ENCODE results near the gene CHIC2.

Gene CHIC2

GRCh38 chr4:54082168-54082567, 17.8 kb upstream of the CHIC2 start:
- in situ Hi-C loops (cut with HindIII; ENCODE audit: low sequenced_read_pairs): no loop called here
- TF ChIP-seq CTCF (IDR thresholded peaks at IDR 0.05; ENCODE audit: low read depth, low read length): no peak
- no peak overlapping the region for H3K4me3 ChIP-seq (ENCODE audit: low read depth, low read length)
- DNase-seq (ENCODE audit: low read depth, low spot score): peak; percentile 96

GRCh38 chr4:54077812-54078211, 13.4 kb upstream of the CHIC2 start:
- in situ Hi-C loops (cut with HindIII; ENCODE audit: low sequenced_read_pairs): no loop called here
- no peak for DNase-seq (ENCODE audit: low read depth, low spot score)
- no peak for TF ChIP-seq CTCF (IDR thresholded peaks at IDR 0.05; ENCODE audit: low read depth, low read length)
- H3K4me3 ChIP-seq (ENCODE audit: low read depth, low read length): no peak overlapping the region

DNA sequence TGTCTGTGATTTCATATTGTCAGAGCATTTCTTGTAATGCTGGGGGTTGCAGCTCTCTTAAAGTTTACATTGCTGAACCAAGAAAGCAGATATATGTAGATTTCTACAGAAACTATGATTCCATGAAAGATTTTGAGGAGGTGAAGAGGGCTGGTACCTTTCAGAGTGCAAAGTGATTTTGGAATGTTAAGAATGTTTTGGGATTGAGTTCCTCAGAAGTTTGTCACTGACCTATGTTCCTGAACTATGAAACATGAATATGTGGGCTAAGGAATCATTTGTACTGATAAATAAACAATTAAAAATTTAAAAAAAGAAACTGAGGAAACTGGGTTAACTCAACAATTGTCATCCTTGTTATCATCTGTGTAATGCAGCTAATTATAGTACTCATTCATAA, 12.3 kb upstream of the CHIC2 start:
- in situ Hi-C loops (cut with HindIII; ENCODE audit: low sequenced_read_pairs): no loop called here
- no peak overlapping the region for H3K4me3 ChIP-seq (ENCODE audit: low read depth, low read length)
- TF ChIP-seq CTCF (IDR thresholded peaks at IDR 0.05; ENCODE audit: low read depth, low read length): no peak
- DNase-seq (ENCODE audit: low read depth, low spot score): no peak

DNA sequence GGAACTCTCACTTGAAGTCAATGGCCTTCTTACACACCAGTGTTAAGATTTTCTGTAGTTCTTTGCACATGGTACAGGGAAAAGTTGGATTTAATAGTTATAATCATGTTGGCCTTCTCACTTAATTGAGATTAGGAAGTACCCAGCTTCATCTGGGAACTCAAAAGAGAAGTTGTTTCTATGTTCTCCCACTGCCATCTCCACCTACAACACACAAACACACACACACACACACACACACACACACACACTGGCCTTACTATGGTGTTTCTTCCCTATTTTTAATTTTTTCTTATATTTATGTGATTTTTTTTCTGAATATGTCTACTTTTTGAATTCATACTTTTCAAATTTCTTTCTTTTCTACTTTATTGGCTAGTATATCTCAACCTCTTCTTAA, 10.0 kb upstream of the CHIC2 start:
- DNase-seq (ENCODE audit: low read depth, low spot score): no peak
- no peak overlapping the region for H3K4me3 ChIP-seq (ENCODE audit: low read depth, low read length)
- in situ Hi-C loops (cut with HindIII; ENCODE audit: low sequenced_read_pairs): no loop called here
- TF ChIP-seq CTCF (IDR thresholded peaks at IDR 0.05; ENCODE audit: low read depth, low read length): no peak

- in situ Hi-C loops (cut with HindIII; ENCODE audit: low sequenced_read_pairs): no loop called here
- no peak overlapping the region for H3K4me3 ChIP-seq (ENCODE audit: low read depth, low read length)
- DNase-seq (ENCODE audit: low read depth, low spot score): no peak
- no peak for TF ChIP-seq CTCF (IDR thresholded peaks at IDR 0.05; ENCODE audit: low read depth, low read length)
Measured at GRCh38 chr4:54073271-54073880, 9.0 kb upstream of the CHIC2 start.

- no peak overlapping the region for H3K4me3 ChIP-seq (ENCODE audit: low read depth, low read length)
- DNase-seq (ENCODE audit: low read depth, low spot score): peak; percentile 47
- TF ChIP-seq CTCF (IDR thresholded peaks at IDR 0.05; ENCODE audit: low read depth, low read length): no peak
- in situ Hi-C loops (cut with HindIII; ENCODE audit: low sequenced_read_pairs): no loop called here
Measured at GRCh38 chr4:54067166-54067565, 2.8 kb upstream of the CHIC2 start.

GRCh38 chr4:54066718-54067129, 2.3 kb upstream of the CHIC2 start:
- in situ Hi-C loops (cut with HindIII; ENCODE audit: low sequenced_read_pairs): no loop called here
- no peak for TF ChIP-seq CTCF (IDR thresholded peaks at IDR 0.05; ENCODE audit: low read depth, low read length)
- no peak overlapping the region for H3K4me3 ChIP-seq (ENCODE audit: low read depth, low read length)
- DNase-seq (ENCODE audit: low read depth, low spot score): no peak
